Measurements from ENCODE around the gene OST4. TPM values are rescaled to one million over a fixed set of nuclear protein-coding genes. Genes with fewer than 3 reads are reported as not detected.

OST4 gene
- total RNA-seq, 6 donors from 2014 or later: 90.4 to 265 (median 176) TPM

- WGBS, 2 donors: 85 to 89% methylated on average over 3 of the region's 3 CpGs
- DNase-seq (no peak), ATAC-seq (ENCODE audit: low FRiP score in 2 of 2) (no peak)
- TF ChIP-seq EP300 (IDR thresholded peaks at IDR 0.05): no peak
- TF ChIP-seq CTCF (IDR thresholded peaks at IDR 0.05): no peak
- TF ChIP-seq POLR2A (IDR thresholded peaks at IDR 0.05): no peak
- TF ChIP-seq POLR2AphosphoS5 (IDR thresholded peaks at IDR 0.05): no peak
- H3K4me1 ChIP-seq: no peaks in the 10 kb centered on the region
- no peak overlapping the region for H3K27ac ChIP-seq
- no peak overlapping the region for H3K4me3 ChIP-seq
- no peaks in the 10 kb centered on the region for H3K9me3 ChIP-seq
- H3K36me3 ChIP-seq: no peaks in the 10 kb centered on the region
- no peaks in the 10 kb centered on the region for H3K27me3 ChIP-seq
Measured at GRCh38 chr2:27109083-27109482, 37.6 kb upstream of the OST4 start.

GRCh38 chr2:27108221-27108620, 36.8 kb upstream of the OST4 start:
- WGBS, 2 donors: 83 to 86% methylated on average over 2 of the region's 2 CpGs
- Histone ChIP-seq H3K4me1 (no peaks in the 10 kb centered on the region), H3K4me3 (no peak overlapping the region), H3K36me3 (no peaks in the 10 kb centered on the region), H3K27ac (no peak overlapping the region), H3K27me3 (no peaks in the 10 kb centered on the region), H3K9me3 (no peaks in the 10 kb centered on the region)
- ATAC-seq (ENCODE audit: low FRiP score in 2 of 2) (no peak), DNase-seq (no peak)
- TF ChIP-seq POLR2AphosphoS5 (IDR thresholded peaks at IDR 0.05) (no peak), EP300 (IDR thresholded peaks at IDR 0.05) (no peak), POLR2A (IDR thresholded peaks at IDR 0.05) (no peak), CTCF (IDR thresholded peaks at IDR 0.05) (no peak)

- Histone ChIP-seq H3K4me3 (no peak overlapping the region), H3K9me3 (no peaks in the 10 kb centered on the region), H3K27ac (no peak overlapping the region), H3K36me3 (no peaks in the 10 kb centered on the region), H3K4me1 (no peaks in the 10 kb centered on the region), H3K27me3 (no peaks in the 10 kb centered on the region)
- no peak for ATAC-seq (ENCODE audit: low FRiP score in 2 of 2)
- no peak for DNase-seq
- TF ChIP-seq POLR2A (IDR thresholded peaks at IDR 0.05): no peak
- no peak for TF ChIP-seq EP300 (IDR thresholded peaks at IDR 0.05)
- TF ChIP-seq CTCF (IDR thresholded peaks at IDR 0.05): no peak
- no peak for TF ChIP-seq POLR2AphosphoS5 (IDR thresholded peaks at IDR 0.05)
- 64 to 76% methylated on average over 3 of the region's 3 CpGs for WGBS, 2 donors
Measured at GRCh38 chr2:27105981-27106380, 34.5 kb upstream of the OST4 start.

GRCh38 chr2:27102329-27102728, 30.9 kb upstream of the OST4 start:
- Histone ChIP-seq H3K27ac (no peak overlapping the region), H3K36me3 (no peaks in the 10 kb centered on the region), H3K9me3 (no peaks in the 10 kb centered on the region), H3K27me3 (no peaks in the 10 kb centered on the region), H3K4me3 (no peak overlapping the region), H3K4me1 (no peaks in the 10 kb centered on the region)
- ATAC-seq (ENCODE audit: low FRiP score in 2 of 2) (no peak), DNase-seq (peak in 1 of 2 donors; percentile 34)
- TF ChIP-seq POLR2A (IDR thresholded peaks at IDR 0.05): no peak
- TF ChIP-seq CTCF (IDR thresholded peaks at IDR 0.05): no peak
- TF ChIP-seq EP300 (IDR thresholded peaks at IDR 0.05): no peak
- no peak for TF ChIP-seq POLR2AphosphoS5 (IDR thresholded peaks at IDR 0.05)
- 67 to 89% methylated on average over 5 of the region's 5 CpGs for WGBS, 2 donors

- Histone ChIP-seq H3K27ac (no peak overlapping the region), H3K36me3 (no peaks in the 10 kb centered on the region), H3K27me3 (no peaks in the 10 kb centered on the region), H3K4me3 (no peak overlapping the region), H3K9me3 (no peaks in the 10 kb centered on the region), H3K4me1 (peaks cover 7 to 15% (median 10%) of the 10 kb centered on the region in 4 donors)
- 88 to 100% methylated on average over 1 to 10 of the region's 10 CpGs for WGBS, 2 donors
- DNase-seq (peak in 1 of 2 donors; percentile 36), ATAC-seq (ENCODE audit: low FRiP score in 2 of 2) (no peak)
- no peak for TF ChIP-seq POLR2AphosphoS5 (IDR thresholded peaks at IDR 0.05)
- no peak for TF ChIP-seq EP300 (IDR thresholded peaks at IDR 0.05)
- TF ChIP-seq POLR2A (IDR thresholded peaks at IDR 0.05): no peak
- TF ChIP-seq CTCF (IDR thresholded peaks at IDR 0.05): no peak
Measured at GRCh38 chr2:27100036-27100435, 28.6 kb upstream of the OST4 start.

All from upper lobe of left lung (tissue), 6 donors.